ENCODE data around the gene GRAP.

GRAP gene

GRCh38 chr17:19018600-19018950 lies 28.2 kb downstream of the GRAP start:
- DNase-seq (ENCODE audit: low spot score): no peak

GRCh38 chr17:19017804-19018599 lies 28.8 kb downstream of the GRAP start:
- DNase-seq (ENCODE audit: low spot score): no peak

- DNase-seq (ENCODE audit: low spot score): no peak
Measured at GRCh38 chr17:19017401-19017800, 29.4 kb downstream of the GRAP start.

- DNase-seq (ENCODE audit: low spot score): no peak
Measured at GRCh38 chr17:19016881-19017280, 29.9 kb downstream of the GRAP start.

GRCh38 chr17:19016297-19016696 lies 30.5 kb downstream of the GRAP start:
- no peak for DNase-seq (ENCODE audit: low spot score)

- DNase-seq (ENCODE audit: low spot score): no peak
Measured at GRCh38 chr17:19015428-19015827, 31.3 kb downstream of the GRAP start.

GRCh38 chr17:19014628-19015215 lies 32.0 kb downstream of the GRAP start:
- DNase-seq (ENCODE audit: low spot score): no peak

- no peak for DNase-seq (ENCODE audit: low spot score)
Measured at GRCh38 chr17:19013806-19014627, 32.7 kb downstream of the GRAP start.

- DNase-seq (ENCODE audit: low spot score): no peak
Measured at GRCh38 chr17:19013226-19013625, 33.5 kb downstream of the GRAP start.

GRCh38 chr17:19012171-19013080 lies 34.3 kb downstream of the GRAP start:
- DNase-seq (ENCODE audit: low spot score): no peak

GRCh38 chr17:19011581-19011980 lies 35.2 kb downstream of the GRAP start:
- no peak for DNase-seq (ENCODE audit: low spot score)

GRCh38 chr17:19010729-19011505 lies 35.8 kb downstream of the GRAP start:
- DNase-seq (ENCODE audit: low spot score): no peak

GRCh38 chr17:19009970-19010369 lies 36.8 kb downstream of the GRAP start:
- DNase-seq (ENCODE audit: low spot score): no peak

GRCh38 chr17:19006698-19007097 lies 40.1 kb downstream of the GRAP start:
- no peak for DNase-seq (ENCODE audit: low spot score)

GRCh38 chr17:19005789-19006430 lies 40.8 kb downstream of the GRAP start:
- no peak for DNase-seq (ENCODE audit: low spot score)

- no peak for DNase-seq (ENCODE audit: low spot score)
Measured at GRCh38 chr17:19005137-19005773, 41.5 kb downstream of the GRAP start.

- DNase-seq (ENCODE audit: low spot score): peak; percentile 79
Measured at GRCh38 chr17:19004421-19005136, 42.2 kb downstream of the GRAP start, which contains the start of gene FAM83G. Gene FAM83G, minus strand, starts transcription at chr17:19004764. Its CDS starts 723 bp downstream, at chr17:19004041.

- DNase-seq (ENCODE audit: low spot score): peak; percentile 41
Measured at GRCh38 chr17:19003543-19004420, 43.0 kb downstream of the GRAP start.

All from D341Med (cell line).